HG02840 (cell line): Measurements from ENCODE around the gene CALY.

Source experiments
- ATAC-seq: cut with Tn5 transposase; IDR thresholded peaks from one replicate; pipeline ENCODE4 v1.9.1; 2021; ENCODE audit warnings: mild to moderate bottlenecking, moderate library complexity, moderate number of reproducible peaks; ENCODE audit not compliant: unreplicated experiment, low FRiP score

Gene CALY

DNA sequence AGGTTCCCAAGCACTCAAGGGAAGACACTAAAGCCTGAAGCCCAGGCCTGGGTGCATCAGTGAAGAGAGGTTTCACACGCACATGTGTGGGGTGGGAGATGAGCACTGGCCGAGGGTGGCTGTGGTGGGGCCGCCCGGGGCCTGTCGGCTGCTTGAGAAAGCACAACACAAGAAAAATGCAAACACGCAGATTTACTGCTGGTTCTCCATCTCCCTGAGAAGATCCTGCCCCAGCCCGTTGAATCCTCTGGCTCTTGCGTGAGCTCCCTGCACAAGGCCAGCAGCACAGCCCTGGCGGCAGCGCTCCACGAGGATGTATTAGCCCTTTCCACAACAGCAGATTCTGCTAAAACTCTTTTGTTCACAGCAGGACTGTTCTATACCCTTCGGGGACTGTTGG lies 21.8 kb downstream of the CALY start:
- no peak for ATAC-seq

GRCh38 chr10:133313192-133313591 lies 23.5 kb downstream of the CALY start:
- no peak for ATAC-seq

- ATAC-seq: no peak
Measured at GRCh38 chr10:133312769-133313145, 23.9 kb downstream of the CALY start.

DNA sequence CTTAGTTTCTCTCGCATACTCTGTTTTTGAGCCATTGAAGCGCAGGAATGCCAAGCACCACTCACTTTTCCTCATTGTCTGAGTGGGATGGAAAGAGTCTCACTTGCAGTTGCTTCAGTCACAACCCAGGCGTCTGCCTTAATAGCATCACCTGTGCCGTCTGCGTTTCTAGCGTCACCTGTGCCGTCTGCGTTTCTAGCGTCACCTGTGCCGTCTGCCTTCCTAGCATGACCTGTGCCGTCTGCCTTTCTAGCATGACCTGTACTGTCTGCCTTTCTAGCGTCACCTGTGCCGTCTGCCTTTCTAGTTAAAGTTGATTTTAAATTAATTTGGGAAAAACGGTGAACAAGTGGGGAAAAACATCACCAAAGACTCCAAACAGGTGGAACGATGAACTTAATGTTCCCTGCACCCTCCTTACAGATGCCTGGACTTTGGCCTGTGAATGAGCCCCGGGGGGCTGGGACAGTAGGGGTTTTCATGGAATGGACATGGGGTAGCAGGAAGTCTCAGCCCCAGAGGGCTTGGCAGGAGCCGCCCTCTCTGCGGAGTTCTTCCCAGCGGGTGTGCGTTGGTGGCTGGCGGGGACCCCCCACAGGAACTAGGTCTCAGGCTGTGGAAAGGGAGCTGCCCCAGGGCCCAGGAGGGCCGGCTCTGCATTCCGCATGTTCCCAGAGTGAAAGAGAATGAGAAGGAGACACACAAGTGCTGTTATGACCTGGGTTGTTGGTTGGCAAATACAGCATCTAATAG lies 24.5 kb downstream of the CALY start:
- ATAC-seq: no peak

GRCh38 chr10:133311570-133311969 lies 25.1 kb downstream of the CALY start:
- no peak for ATAC-seq

GRCh38 chr10:133310789-133311188 lies 25.9 kb downstream of the CALY start:
- ATAC-seq: no peak

- ATAC-seq: no peak
Measured at GRCh38 chr10:133310399-133310755, 26.3 kb downstream of the CALY start.

DNA sequence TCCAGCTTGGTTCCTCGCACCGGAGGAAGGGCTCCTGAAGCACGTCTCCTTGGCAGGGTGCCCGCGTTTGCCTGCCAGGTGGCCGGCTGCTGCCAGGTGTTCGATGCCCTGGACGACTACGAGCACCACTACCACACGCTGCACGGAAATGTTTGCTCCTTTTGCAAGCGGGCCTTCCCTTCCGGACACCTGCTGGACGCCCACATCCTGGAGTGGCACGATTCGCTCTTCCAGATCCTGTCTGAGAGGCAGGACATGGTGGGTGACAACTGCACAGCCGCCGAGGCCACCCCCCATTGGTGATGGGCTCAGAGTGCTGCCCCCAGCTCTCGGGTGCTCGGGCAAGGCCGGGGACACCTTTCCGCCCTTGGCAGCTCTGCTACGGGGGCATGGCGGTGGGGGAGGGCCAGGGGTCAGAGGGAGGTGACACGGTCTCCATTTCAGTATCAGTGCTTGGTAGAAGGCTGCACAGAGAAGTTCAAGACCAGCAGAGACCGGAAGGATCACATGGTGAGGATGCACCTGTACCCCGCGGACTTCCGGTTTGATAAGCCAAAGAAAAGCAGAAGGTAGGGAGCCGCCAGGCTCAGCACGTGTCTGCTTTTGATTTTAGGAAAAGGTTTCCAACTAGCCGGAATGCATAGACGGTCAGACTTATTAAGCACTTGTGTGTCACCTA lies 26.8 kb downstream of the CALY start:
- ATAC-seq: no peak

DNA sequence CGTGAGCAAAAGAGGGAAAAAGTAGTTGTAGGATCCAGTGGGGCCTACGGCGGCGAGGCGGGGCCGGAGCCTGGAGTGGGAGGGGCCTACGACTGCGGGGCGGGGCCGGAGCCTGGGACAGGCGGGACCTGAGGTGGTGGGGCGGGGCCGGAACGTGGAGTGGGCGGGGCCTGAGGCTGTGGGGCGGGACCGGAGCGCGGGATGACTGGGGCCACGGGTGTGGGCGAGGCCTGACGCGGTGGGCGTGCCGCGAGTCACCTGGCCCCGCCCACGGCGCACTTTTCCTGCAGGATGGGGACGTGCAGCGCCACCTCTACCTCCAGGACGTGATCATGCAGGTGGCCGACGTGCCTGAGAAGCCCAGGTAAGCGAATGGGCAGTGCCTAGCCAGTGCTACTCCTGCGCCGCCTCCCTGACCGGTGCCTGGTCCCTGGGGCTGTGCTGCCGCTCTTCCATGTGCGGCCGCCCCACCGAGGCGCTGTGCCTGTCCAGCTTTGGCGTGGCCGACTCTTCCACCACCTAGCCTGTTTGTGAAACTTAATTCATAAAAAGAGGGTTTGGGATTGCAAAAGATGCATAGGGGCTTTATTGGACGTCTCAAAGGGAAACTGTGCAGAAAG lies 27.5 kb downstream of the CALY start:
- peak; percentile 72 for ATAC-seq

GRCh38 chr10:133308421-133309099 lies 28.1 kb downstream of the CALY start, which contains the start of the genes TUBGCP2 and ZNF511:
TUBGCP2 (minus strand) TSS chr10:133308872; CDS start chr10:133302941, 5,931 bp downstream.
ZNF511 (plus strand) TSS chr10:133308914; CDS start chr10:133308944, 30 bp downstream.
- ATAC-seq: peak; percentile 75

GRCh38 chr10:133307776-133308420 lies 28.8 kb downstream of the CALY start:
- ATAC-seq: peak; percentile 31

GRCh38 chr10:133306941-133307379 lies 29.7 kb downstream of the CALY start:
- no peak for ATAC-seq

DNA sequence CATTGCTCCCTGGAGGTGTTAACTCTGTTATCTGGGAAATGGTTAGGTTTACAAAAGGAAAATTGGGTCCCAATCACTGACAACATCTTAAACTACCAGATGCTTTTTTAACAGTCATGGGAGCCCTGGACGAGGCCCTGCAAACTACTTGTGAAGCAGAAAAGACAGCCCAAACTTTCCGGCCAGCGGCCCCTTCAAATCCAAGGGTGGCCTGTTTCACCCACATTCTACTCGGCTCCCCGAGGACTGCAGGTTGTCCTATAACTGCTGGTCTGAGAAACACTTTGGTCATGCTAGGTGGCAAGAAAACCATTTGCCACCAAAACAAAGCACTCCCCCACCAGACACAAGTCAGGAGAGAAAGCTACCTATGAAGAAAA lies 30.6 kb downstream of the CALY start:
- ATAC-seq: no peak

DNA sequence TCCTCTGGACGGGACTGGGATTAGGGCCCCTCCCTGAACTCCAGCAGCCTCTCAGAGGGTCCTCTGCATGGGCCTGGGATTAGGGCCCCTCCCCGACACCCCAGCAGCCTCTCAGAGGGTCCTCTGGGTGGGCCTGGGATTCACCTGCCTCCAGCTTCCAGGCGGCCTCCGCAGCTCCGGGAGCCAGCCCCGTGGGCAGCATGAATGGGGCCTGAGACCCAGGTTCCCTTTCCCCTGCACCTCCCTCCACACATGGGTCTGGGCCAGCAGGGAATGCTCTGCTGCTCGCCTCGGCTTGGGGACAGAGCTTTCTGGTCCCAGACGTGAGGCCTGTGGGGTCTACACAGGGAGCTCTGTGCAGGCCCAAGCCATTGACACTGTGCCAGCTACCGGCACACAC lies 33.5 kb downstream of the CALY start:
- no peak for ATAC-seq

DNA sequence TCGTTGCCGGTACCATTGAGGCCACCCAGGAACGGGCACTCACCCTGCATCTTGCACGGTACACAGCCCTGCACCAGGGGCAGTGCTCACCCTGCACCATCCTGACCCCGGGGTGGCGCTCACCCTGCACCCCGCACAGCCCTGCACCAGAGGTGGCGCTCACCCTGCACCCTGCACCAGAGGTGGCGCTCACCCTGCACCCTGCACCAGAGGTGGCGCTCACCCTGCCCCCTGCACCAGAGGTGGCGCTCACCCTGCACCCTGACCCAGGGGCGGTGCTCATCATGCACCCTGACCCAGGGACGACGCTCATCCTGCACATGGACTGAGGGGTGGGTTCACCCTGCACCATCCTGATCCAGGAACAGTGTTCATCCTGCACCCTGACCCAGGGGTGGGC lies 34.5 kb downstream of the CALY start:
- no peak for ATAC-seq

- ATAC-seq: no peak
Measured at GRCh38 chr10:133299738-133300137, 37.0 kb downstream of the CALY start.

DNA sequence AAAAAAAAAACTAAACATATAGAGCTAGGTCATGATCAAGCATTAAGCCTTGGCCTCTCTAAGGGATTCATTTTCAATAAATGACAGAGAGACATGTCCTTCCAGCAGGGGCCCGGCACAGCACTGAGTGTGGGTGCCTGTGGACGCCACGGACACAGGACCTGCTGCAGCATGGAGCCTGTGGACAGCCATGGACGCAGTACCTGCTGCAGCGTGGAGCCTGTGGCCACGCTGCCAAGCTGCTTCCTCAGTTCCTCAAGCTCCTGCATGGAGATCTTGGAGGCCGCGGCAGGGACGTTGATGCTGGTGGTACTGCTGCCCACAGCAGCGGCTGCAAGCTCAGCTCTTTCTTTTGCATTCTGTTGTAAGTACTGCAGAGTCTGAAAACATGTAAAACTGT lies 37.5 kb downstream of the CALY start:
- no peak for ATAC-seq

DNA sequence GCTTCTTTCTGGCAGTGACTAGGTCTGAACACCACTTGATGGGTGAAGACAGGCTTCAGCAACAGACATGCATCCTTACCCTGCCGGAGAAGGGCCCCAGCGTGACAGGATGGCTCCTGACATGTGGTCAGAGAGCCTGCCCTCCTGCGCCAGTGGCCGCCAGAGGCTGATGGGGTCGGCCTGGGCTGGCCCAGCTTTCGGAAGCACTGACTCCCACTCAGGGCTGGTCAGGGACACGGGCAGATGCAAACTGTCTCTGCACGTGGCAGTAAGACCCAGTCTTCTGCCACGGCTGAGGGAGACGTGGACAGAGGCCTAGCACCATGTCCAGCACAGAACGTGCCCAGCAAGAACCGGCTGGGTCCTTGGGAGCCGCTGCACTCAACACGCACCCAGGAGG lies 38.2 kb downstream of the CALY start:
- no peak for ATAC-seq

DNA sequence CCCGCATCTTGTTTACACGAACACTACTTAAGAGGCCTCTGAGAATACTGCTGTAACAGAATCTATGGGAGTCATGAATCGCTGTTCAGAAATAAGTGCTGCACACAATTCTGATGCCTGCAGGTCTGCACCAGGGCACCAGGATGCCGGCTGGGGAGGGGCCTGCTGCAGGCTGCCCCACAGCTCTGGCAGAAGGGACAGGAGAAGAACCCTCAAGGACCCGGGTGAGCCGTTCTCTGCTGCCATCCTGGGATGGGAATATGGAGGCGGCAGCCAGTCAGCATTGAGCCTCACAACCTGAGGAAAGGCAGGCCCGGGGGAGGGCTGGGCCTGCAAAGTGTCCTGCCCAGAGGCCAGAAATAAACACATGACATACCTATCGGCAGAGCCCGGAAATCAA lies 39.2 kb downstream of the CALY start:
- ATAC-seq: no peak
